GM10847 (cell line): Measurements from ENCODE around the gene SLC46A1.

Experiments
- POLR2A ChIP-seq: IDR thresholded peaks from 2 replicates; pipeline ENCODE4 v1.6.1; 2011; ENCODE audit not compliant: insufficient read length; ENCODE audit errors: extremely low read depth

The SLC46A1 gene

DNA sequence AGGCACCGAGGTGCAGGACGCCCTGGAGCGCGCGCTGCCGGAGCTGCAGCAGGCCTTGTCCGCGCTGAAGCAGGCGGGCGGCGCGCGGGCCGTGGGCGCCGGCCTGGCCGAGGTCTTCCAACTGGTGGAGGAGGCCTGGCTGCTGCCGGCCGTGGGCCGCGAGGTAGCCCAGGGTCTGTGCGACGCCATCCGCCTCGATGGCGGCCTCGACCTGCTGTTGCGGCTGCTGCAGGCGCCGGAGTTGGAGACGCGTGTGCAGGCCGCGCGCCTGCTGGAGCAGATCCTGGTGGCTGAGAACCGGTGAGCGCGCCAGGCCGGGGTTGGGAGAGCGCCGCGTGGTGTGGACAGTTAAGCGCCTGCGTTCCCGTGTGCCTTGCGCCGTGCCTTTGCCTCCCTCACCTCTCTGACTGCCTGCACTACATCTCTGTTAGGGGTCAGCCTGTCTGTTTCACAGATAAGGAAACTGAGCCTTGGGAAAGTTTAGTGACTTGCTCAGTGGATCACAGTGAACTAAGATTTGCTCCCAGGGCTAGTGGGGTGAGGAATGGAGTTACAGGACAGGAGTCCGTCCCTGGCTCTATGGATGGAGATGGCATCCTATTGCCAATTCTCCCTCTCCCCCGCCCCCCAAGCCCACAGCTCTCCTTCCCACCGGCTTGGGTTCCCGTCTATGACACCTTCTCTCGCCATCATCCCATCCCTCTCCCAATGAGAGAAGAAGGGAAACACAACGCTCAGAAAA is 33.6 kb downstream of the SLC46A1 start:
- no peak for TF ChIP-seq POLR2A

DNA sequence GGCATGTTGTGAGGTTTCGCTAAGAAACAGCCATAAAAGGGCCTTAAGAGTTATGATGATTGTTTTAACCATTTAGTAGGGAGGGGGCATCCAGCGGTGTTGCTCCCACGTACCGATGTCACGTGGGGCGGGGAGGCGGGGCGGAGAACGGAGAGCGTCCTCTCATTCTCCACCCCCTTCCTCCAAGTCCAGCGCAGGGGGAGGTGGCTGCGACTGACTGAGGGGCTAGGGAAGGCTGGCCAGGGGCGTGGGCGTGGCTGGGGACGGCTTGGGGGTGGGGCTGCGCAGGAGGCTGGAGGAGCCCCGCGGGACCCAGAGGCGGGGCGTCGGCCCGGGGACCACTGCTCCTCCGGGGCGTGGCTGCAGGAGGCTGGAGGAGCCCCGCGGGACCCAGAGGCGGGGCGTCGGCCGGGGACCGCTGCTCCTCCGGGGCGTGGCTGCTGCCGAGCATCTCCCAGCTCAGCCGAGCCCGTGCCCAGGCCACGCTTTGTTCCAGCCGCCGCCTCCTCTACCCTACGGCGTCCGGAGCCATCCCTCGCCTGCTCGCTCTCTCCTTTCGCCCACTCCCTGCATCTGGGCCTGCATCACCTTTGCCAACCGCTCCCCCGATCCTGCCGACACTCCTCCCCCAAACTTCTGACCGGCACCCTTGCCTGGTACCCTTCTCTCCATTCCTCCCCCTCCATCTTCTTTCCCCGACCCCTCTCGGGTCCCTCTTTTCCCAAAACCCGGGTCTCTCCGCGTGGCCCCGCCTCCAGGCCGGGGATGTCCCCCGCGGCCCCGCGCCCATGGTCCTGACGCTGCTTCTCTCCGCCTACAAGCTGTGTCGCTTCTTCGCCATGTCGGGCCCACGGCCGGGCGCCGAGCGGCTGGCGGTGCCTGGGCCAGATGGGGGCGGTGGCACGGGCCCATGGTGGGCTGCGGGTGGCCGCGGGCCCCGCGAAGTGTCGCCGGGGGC is 34.5 kb downstream of the SLC46A1 start, which contains the start of gene SARM1:
SARM1 (plus strand) TSS at position 450 of the 958 bp plus-strand sequence; CDS start at position 789, 339 bp downstream.
- TF ChIP-seq POLR2A: no peak

DNA sequence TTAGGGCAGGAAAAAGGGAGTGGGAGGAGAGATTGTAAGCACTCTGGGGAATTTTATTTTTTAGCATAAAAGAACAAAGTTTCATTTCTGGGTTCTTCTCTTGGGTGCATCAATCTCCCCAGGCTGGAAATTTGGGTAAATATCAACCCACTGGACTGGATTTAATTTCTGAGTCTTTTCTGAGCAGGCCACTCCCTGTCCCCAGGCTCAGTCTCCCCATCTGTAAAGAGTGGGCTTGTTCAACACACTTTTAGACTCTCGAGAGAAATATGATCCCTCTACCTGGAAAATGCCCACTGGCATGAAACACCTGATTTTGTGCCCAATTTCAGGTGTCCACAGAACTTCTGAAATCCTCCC is 35.3 kb downstream of the SLC46A1 start:
- TF ChIP-seq POLR2A: no peak

DNA sequence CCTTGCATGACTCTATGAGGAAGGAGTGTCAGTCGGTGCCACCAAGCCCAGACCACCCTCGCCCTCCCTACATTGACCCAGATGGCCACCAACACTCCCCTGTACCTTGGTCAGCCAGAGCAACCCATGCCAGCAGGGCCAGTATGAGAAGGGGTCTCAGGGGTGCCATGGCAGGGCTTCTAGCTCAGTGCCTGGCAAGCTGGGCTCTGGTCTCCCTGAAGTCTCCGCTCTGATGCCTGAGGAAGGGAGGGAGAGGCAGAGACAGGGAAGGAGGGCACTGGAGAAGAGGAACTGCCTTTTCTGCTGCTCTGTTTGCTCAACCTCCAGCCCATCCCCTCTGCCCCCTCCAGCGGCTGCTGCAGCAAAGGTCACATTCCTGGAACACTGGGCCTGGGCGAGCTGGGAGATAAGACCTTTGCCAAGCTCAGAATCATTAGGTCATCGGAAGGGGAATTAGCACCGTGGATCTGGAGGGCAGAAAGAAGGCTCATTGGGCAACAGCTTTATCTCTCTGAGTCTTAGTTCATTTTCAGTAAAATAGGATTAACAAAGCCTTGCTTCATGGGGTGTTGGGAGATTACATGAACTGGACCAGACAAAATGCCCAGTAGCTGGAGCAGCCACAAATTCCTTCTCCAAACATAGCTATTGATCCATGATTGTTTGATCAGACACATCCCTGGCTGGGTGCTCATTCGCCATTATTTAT is 35.8 kb downstream of the SLC46A1 start, which contains the start of gene VTN:
VTN (minus strand) TSS at position 273 of the 709 bp plus-strand sequence; CDS start at position 169, 104 bp downstream.
- no peak for TF ChIP-seq POLR2A

DNA sequence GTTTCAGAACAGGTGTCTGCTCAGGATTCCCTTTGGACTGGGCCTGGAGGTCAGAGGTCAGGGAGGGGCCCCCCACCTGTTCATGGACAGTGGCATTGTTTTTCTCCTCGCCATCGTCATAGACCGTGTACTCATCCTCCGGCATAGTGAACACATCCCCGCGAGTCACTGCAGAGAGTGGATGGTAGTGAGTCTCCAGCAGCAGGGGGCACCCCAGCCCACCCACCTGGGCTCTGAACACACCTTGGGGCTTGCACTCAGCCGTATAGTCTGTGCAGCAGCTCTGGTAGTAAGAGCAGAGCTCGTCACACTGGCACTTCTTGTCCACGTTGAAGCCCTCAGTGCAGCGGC is 36.4 kb downstream of the SLC46A1 start:
- no peak for TF ChIP-seq POLR2A

DNA sequence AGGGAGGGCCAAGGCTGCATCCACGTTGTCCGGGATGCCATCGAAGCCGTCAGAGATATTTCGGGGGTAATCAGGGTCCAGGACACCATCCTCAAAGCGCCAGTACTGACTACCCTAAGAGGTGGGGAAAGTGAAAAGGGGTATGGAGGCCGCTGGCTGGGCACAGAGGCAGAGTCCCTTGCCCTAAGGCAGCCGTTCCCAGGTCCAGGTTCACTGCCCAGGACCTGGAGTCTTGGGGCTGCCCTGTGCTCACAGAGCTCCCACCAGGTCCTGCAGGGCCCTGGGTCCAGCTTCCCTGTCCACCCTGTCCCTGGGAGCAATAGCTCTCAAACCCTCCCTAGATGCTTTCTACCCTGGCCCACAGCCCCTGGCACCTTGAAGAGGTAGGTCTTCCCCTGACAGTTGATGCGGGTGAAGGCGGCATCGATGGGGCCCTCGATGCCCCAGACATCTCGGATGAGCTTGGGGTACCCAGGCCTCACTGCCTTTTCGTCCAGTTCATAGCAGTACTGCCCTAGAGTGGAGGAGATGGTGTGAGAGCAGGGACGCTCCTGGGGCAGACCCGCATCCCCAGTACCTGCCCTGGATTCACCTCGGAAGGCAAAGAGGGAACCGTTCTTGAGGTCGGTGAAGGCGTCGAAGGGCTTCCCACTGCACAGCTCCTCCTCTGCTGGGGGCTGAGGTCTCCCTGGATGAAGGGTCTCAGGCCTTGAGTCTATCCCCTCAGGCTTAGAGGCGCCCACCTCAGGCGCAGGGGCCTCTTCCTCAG is 36.9 kb downstream of the SLC46A1 start:
- no peak for TF ChIP-seq POLR2A

DNA sequence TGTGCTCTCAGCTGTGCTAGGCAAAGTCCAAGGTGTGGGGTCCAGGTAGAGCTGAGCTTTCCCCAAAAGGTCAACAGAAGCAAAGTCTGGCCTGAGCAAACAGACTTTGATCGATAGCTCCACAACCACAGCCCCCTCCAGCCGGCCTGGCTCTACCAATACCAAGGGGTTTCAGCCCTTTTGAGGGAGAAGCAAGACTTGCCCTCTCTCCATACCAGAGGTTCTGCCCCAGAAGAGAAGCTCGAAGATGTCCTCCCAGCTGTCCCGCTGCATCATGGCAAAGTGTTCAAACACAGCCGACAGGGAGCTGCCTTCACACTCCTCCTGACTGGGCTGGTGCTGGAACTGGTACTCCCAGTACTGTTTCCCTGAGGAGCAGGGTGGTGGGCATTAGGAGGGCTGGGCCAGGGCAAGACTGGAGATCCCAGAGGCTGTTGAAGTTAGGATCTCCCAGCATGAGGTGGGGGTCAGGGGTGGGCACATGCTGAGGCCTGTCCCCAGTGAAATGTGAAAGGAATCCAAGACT is 37.6 kb downstream of the SLC46A1 start:
- no peak for TF ChIP-seq POLR2A

DNA sequence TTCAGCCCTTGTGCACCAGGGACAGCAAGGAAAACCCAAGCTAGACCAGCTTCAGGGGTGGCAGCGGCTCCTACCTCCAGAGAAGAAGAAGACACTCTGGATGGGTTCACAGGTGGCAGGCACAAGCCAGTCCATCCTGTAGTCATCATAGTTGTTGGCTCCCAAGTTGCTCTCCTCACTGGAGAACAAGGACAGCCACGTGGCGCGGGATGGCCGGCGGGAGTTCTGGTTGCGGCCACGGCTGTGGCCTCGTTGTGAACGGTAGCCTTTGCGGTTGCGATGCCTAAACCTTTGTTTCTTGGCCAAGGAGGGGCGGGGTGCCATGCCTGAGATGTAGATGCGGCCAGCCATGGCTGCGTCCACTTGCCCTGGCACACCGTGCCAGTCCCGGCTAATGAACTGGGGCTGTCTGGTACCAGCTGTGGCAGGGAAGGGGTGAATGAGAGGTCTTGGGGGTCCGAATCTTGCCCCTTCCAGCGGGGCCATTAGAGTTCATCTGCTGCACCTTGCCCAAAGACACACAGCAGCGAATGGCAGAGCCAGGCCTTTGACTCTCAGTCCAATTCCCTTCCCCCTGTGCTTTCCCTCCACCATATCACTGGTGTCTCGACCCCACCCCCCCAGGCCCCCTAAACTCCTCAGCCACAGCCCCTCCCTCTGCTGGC is 38.2 kb downstream of the SLC46A1 start:
- TF ChIP-seq POLR2A: no peak

DNA sequence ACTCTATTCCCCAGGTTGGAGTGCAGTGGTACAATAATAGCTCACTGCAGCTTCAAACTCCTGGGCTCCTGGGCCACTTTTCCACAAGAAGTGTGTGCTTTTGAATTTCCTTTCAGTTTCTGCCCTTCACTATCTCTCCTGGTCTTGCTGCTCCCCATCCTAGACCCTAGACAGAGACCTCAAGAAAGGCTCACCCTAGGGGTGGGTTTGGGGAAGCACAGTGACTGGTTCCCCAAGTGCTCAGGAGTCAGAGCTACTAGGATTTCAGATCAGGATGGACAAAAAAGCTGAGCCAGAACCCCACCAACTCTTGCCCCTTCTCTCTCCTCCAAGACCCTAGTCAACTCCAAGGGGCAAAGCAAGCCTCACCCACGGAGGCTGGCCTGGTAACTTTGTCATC is 39.4 kb downstream of the SLC46A1 start:
- no peak for TF ChIP-seq POLR2A

DNA sequence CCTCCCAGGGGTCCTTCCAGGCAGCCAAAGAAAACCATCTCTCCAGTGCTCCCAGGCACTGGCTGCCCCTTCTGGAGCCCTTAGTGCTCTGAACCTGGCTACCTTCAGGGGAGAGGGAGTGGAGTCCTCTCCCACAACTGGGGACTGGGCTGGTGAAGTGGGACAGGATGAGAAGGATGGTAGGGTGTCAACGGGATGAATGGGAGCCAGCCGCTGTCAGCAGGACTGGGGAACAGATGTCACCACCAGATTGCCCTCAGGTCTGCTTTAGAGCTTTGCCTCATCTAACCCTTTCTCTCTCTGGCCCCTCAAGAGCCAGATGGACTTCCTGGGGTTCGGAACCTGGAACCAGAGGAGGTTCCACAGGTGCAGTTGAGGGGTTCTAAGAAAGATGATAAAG is 40.5 kb downstream of the SLC46A1 start:
- TF ChIP-seq POLR2A: no peak

DNA sequence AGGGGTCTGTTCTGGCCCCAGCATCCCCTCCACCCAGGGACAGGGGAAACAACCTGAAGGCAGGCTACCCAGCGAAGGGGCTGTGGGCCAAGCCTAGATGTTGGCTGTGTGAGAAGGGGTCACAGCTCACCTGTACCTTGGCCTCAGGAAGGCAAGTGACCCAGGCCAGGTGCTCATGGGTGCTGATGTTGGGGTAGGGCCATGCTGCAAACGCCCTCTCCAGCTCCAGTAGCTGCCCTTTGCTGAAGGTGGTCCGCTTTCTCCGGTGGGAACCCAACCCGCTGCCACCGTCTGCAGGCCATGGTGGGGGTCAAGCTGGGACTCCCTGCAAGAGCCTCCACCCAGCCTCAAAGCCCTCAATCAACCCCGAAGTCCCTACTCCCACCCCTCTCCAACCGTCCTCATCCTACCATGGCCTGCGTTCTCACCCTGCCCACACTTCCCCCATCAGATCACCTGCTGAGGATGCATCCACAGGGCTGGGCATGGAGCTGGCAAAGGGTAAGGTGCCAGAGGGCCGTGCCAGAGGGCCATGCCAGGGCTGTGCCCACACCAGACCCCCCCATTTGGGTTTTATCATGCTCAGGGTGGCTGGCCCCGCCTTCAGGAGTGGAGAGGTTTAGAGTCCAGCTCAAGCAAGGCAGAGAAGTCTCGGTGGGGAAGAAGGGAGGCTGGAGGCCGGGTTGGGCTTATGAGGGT is 41.2 kb downstream of the SLC46A1 start, which contains the start of gene SEBOX:
SEBOX (minus strand) TSS at position 535 of the 699 bp plus-strand sequence; CDS start at position 487, 48 bp downstream.
- TF ChIP-seq POLR2A: no peak

DNA sequence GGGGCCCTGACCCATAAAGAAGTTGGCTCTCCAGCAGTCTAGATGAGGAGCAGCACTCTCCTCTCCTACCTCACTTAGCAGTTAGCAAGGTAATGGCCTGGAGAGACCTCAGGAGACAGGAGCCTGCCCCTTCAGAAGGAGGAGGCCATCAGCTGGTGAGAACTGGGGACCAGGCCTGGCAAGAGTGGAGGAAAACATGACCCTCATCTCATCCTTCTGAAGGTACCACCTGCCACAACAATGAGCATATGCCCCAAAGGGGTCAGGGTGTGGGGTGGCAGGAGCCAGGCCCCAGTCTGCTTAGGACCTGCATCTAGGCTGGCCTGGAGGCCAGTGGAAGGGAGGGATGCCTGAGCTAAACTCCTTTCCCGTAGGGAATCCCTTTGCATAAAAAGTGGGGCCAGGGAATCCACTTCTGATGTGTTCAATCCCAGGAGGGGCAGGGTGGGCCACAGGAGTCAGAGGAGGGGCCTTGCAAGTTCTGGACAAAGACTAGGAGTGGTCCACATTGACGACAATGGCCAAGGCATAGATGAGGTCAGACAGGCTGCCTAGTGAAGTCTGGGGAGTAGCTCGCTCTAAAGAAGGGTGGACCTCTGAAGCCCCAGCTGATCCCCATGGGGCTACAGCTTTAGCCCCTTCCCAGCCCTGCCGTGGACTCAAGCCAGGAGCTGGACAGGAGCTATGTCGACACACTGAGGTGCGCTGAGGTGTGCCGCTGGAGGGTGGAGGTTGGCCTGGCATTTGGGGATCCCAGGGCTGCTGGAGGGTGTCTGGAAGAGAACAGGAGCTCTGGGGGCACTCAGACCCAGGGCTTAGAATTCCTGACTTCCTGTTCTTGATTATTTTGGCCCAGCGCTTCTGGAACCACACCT is 42.0 kb downstream of the SLC46A1 start:
- TF ChIP-seq POLR2A: no peak
